Nephron progenitor cell (in vitro differentiated cells): ENCODE measurements around the gene PHC2.

Experiments used
- DNase-seq: peaks from one replicate; pipeline ENCODE4 v3.0.0; 2021
- H3K27ac Mint-ChIP-seq: 2 replicates; pipeline ENCODE4 v1.8.0; 2021; ENCODE audit warnings: mild to moderate bottlenecking, moderate library complexity, mixed read lengths
- H3K27me3 Mint-ChIP-seq: 2 replicates; pipeline ENCODE4 v1.8.0; 2021; ENCODE audit warnings: mild to moderate bottlenecking, low read depth, mixed read lengths; ENCODE audit not compliant: poor library complexity
- H3K36me3 Mint-ChIP-seq: 2 replicates; pipeline ENCODE4 v1.8.0; 2021; ENCODE audit warnings: low read depth, mixed read lengths
- H3K4me1 Mint-ChIP-seq: 2 replicates; pipeline ENCODE4 v1.8.0; 2021; ENCODE audit warnings: mixed read lengths
- H3K4me3 Mint-ChIP-seq: 2 replicates; pipeline ENCODE4 v1.8.0; 2021; ENCODE audit warnings: mild to moderate bottlenecking, moderate library complexity, mixed read lengths
- H3K9me3 Mint-ChIP-seq: 2 replicates; pipeline ENCODE4 v1.8.0; 2021; ENCODE audit warnings: mild to moderate bottlenecking, moderate library complexity, mixed read lengths
- TF ChIP-seq, protein P1 (sequence below): fragments of 200-600 bp; sonication (generic); IDR thresholded peaks from 2 replicates; pipeline ENCODE4 v1.5.0; 2021; ENCODE audit warnings: antibody characterized with exemption

The PHC2 gene

GRCh38 chr1:33275706-33276572 is 155.0 kb downstream of the PHC2 start:
- Mint-ChIP-seq H3K36me3 (peaks cover 47% of the 10 kb centered on the region), H3K4me1 (peaks cover 31% of the 10 kb centered on the region), H3K27ac (peak overlapping the region; percentile 34), H3K27me3 (no peaks in the 10 kb centered on the region), H3K4me3 (no peak overlapping the region), H3K9me3 (no peaks in the 10 kb centered on the region)
- TF ChIP-seq, protein P1, sequence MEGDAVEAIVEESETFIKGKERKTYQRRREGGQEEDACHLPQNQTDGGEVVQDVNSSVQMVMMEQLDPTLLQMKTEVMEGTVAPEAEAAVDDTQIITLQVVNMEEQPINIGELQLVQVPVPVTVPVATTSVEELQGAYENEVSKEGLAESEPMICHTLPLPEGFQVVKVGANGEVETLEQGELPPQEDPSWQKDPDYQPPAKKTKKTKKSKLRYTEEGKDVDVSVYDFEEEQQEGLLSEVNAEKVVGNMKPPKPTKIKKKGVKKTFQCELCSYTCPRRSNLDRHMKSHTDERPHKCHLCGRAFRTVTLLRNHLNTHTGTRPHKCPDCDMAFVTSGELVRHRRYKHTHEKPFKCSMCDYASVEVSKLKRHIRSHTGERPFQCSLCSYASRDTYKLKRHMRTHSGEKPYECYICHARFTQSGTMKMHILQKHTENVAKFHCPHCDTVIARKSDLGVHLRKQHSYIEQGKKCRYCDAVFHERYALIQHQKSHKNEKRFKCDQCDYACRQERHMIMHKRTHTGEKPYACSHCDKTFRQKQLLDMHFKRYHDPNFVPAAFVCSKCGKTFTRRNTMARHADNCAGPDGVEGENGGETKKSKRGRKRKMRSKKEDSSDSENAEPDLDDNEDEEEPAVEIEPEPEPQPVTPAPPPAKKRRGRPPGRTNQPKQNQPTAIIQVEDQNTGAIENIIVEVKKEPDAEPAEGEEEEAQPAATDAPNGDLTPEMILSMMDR, result no peak
- no peak for DNase-seq

DNA sequence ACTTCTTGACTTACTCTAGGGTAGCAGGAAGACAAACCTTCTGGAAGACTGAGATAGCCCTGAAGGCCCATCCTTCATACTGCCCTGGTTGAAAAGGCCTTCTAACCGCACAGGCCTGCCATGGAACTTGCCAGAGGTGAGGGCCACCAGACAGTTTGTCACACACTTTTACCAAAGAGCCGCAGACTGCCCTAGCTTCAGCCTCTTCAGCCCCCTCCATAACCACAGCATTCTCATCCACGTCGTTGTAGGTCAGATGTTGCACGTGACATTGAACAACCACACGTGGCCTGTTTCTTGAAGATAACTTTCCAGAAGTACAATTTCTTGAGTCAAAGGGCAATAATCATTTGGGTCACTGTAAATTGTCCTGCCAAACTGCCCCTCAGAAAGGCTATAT is 155.7 kb downstream of the PHC2 start:
- peak overlapping the region; percentile 34 for H3K27ac Mint-ChIP-seq
- H3K9me3 Mint-ChIP-seq, result no peaks in the 10 kb centered on the region
- peaks cover 38% of the 10 kb centered on the region for H3K4me1 Mint-ChIP-seq
- H3K27me3 Mint-ChIP-seq, result no peaks in the 10 kb centered on the region
- TF ChIP-seq, protein P1, result no peak
- DNase-seq, result no peak
- H3K4me3 Mint-ChIP-seq, result no peak overlapping the region
- peaks cover 46% of the 10 kb centered on the region for H3K36me3 Mint-ChIP-seq

DNA sequence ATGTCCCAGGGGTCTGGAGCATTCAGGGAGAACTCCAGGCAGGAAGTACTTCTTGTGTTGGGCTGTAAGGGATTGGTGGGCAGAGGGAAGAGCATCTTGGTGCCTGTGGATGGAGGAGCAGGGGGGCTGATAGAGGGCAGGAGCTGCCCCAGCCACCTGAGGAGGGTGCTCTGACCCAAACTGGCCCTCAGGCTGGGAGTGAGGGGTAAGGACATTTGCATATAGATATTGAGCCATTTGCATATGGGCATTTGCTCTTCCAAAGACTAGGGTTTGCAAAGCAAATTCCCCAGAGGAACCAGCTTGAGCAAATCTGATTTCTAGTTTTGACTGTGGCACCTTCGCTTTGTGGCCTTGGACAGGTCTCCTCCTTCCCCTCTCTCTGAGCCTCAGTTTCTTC is 156.4 kb downstream of the PHC2 start:
- Mint-ChIP-seq H3K4me1 (peaks cover 42% of the 10 kb centered on the region), H3K4me3 (no peak overlapping the region), H3K36me3 (peaks cover 42% of the 10 kb centered on the region), H3K9me3 (no peaks in the 10 kb centered on the region), H3K27me3 (no peaks in the 10 kb centered on the region), H3K27ac (peak overlapping the region; percentile 34)
- DNase-seq, result no peak
- TF ChIP-seq, protein P1, result no peak

DNA sequence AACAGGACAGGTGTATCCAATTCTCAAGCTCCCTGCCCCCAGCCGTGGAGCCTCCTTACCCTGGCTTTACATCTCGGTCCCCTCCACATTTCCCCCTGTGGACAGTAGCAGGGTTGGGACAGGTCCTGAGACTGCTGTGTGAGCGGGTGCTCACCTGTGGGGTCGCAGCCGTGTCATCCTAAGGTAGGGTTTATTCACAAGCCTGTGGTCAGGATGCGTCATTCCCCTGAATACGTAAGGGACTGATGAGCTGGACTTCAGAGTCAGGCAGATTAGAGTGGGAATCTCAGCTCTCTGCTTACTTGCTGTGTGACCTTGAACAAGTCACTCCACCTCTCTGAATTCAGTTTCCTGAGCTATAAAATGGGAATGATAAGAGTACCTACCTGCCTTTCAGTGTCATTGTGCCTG is 156.9 kb downstream of the PHC2 start:
- peaks cover 42% of the 10 kb centered on the region for H3K4me1 Mint-ChIP-seq
- TF ChIP-seq, protein P1, result no peak
- H3K4me3 Mint-ChIP-seq, result no peak overlapping the region
- no peak overlapping the region for H3K27ac Mint-ChIP-seq
- peaks cover 40% of the 10 kb centered on the region for H3K36me3 Mint-ChIP-seq
- no peaks in the 10 kb centered on the region for H3K27me3 Mint-ChIP-seq
- no peaks in the 10 kb centered on the region for H3K9me3 Mint-ChIP-seq
- DNase-seq, result no peak
